Measurements from ENCODE around the gene KRT10.
A peak's percentile ranks its signal among the peaks of the same experiment; 100 is the strongest.

Gene KRT10

DNA sequence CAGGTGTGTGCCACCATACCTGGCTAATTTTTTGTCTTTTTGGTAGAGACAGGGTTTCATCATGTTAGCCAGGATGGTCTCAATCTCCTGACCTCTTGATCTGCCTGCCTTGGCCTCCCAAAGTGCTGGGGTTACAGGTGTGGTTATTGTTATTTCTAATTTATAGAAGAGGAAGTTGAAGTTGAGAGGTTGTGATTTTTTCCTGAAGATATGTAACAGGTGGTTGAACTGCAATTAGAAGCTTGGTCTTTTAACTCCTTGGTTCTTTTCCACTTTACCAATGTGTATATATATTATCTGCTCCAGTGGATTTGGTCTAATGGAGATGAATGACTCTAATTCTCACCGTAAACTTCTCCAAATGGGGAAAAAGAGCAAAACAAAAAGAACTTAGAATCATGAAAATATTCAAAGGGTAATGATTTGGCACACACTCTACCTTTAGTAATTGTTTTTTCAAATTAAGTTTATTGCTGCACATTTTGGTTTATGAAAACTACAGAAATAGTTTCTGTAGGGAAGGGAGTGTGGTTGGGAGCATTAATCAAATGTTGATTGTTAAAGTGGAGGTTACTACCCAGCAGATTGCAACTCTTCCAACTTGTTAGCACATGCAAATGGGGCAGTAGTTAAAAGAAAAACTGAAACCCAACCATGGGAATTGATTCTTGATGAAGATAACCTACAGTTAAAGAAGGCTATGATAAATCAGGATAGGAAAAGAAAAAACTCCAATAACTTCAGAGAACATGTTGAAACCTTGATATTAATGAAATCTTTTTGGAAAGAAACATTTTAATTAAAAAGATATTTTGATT is 1.8 kb upstream of the KRT10 start:
- no peak for DNase-seq (ENCODE audit: low read depth)
- TF ChIP-seq CTCF (conservative IDR thresholded peaks at IDR 0.05; ENCODE audit: low read length) = no peak
- no peak overlapping the region for H3K4me3 ChIP-seq (ENCODE audit: low read length)

- H3K4me3 ChIP-seq (ENCODE audit: low read length) = no peak overlapping the region
- DNase-seq (ENCODE audit: low read depth) = no peak
- no peak for TF ChIP-seq CTCF (conservative IDR thresholded peaks at IDR 0.05; ENCODE audit: low read length)
Measured at GRCh38 chr17:40821536-40821935, 878 bp downstream of the KRT10 start.

GRCh38 chr17:40820228-40820838 is 2.1 kb downstream of the KRT10 start:
- DNase-seq (ENCODE audit: low read depth) = no peak
- no peak overlapping the region for H3K4me3 ChIP-seq (ENCODE audit: low read length)
- no peak for TF ChIP-seq CTCF (conservative IDR thresholded peaks at IDR 0.05; ENCODE audit: low read length)

DNA sequence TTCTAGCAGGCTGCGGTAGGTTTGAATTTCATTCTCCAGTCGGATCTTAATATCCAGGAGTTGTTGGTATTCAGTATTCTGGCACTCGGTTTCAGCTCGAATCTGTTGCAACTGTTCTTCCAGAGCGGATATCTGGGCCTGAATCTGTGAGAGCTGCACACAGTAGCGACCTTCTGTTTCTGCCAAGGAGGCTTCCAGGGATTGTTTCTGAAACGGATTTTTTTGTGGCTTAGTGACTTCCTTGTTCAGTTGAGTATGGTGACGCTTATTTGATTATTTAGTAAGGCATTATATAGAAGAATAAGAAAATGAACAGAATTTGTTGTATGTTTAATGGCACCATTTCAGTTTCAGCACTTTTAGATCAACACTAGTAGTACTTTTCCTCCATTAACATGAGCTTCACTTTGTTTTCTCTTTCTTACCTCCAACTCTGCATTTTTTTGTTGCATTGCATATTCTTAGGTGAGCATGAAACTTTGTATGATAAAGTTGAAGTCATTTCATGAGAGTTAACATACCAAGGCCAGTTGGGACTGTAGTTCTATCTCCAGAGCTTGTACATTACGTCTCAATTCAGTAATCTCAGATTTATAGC is 2.8 kb downstream of the KRT10 start:
- TF ChIP-seq CTCF (conservative IDR thresholded peaks at IDR 0.05; ENCODE audit: low read length) = no peak
- peak; percentile 42 for DNase-seq (ENCODE audit: low read depth)

DNA sequence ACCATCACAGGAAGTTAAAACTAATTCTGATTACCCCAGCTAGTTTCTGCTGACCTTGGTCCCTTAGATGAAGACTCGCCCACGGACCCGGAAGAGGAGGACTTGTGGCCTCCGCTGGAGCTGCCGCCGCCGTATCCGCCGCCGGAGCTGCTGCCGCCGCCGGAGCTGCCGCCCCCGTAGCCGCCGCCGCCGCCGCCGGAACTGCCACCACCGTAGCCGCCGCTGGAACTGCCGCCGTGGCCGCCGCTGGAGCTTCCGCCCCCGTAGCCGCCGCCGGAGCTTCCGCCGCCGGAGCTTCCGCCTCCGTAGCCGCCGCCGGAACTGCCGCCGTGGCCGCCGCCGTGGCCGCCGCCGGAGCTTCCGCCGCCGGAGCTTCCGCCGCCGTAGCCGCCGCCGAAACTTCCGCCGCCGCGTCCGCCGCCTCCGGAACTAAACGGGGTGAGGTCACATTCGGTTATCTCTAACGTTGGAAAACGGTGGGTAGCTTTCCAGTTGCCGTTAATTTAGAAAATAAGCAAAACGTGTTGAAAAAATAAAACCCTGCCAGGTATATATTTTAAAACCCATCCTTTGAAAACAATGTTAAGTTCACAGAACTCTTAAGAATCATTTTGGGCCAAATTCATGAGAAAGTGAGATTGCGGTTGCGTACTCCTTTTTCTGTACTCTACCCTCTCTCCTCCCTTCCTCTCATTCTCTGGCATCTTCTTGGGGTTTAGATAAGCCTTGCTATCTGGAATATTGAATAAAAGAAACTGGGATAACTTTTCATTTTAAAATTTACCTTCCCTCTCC is 3.5 kb downstream of the KRT10 start:
- DNase-seq (ENCODE audit: low read depth) = peak; percentile 86
- H3K4me3 ChIP-seq (ENCODE audit: low read length) = peak overlapping the region; percentile 73
- no peak for TF ChIP-seq CTCF (conservative IDR thresholded peaks at IDR 0.05; ENCODE audit: low read length)

More for the DNA sequence above, 2.8 kb downstream of the KRT10 start:
- H3K4me3 ChIP-seq (ENCODE audit: low read length) = peak overlapping the region; percentile 64

GRCh38 chr17:40818343-40818732 is 4.1 kb downstream of the KRT10 start:
- no peak for TF ChIP-seq CTCF (conservative IDR thresholded peaks at IDR 0.05; ENCODE audit: low read length)
- H3K4me3 ChIP-seq (ENCODE audit: low read length) = peak overlapping the region; percentile 73
- DNase-seq (ENCODE audit: low read depth) = no peak
